Nephron progenitor cell (in vitro differentiated cells): ENCODE results near the gene JAZF1.
"Not testable (repeated sequence)": the region's sequence is repeated elsewhere in the genome, so short reads cannot be mapped to it uniquely, and the experiment has no call there.

Experiments
- DNase-seq: peaks from one replicate; pipeline ENCODE4 v3.0.0; 2021
- H3K27ac Mint-ChIP-seq: 2 replicates; pipeline ENCODE4 v1.8.0; 2021; ENCODE audit warnings: mild to moderate bottlenecking, moderate library complexity, mixed read lengths
- H3K27me3 Mint-ChIP-seq: 2 replicates; pipeline ENCODE4 v1.8.0; 2021; ENCODE audit warnings: mild to moderate bottlenecking, low read depth, mixed read lengths; ENCODE audit not compliant: poor library complexity
- H3K36me3 Mint-ChIP-seq: 2 replicates; pipeline ENCODE4 v1.8.0; 2021; ENCODE audit warnings: low read depth, mixed read lengths
- H3K4me1 Mint-ChIP-seq: 2 replicates; pipeline ENCODE4 v1.8.0; 2021; ENCODE audit warnings: mixed read lengths
- H3K4me3 Mint-ChIP-seq: 2 replicates; pipeline ENCODE4 v1.8.0; 2021; ENCODE audit warnings: mild to moderate bottlenecking, moderate library complexity, mixed read lengths
- H3K9me3 Mint-ChIP-seq: 2 replicates; pipeline ENCODE4 v1.8.0; 2021; ENCODE audit warnings: mild to moderate bottlenecking, moderate library complexity, mixed read lengths
- TF ChIP-seq, protein P1 (sequence below): fragments of 200-600 bp; sonication (generic); IDR thresholded peaks from 2 replicates; pipeline ENCODE4 v1.5.0; 2021; ENCODE audit warnings: antibody characterized with exemption

Gene JAZF1

DNA sequence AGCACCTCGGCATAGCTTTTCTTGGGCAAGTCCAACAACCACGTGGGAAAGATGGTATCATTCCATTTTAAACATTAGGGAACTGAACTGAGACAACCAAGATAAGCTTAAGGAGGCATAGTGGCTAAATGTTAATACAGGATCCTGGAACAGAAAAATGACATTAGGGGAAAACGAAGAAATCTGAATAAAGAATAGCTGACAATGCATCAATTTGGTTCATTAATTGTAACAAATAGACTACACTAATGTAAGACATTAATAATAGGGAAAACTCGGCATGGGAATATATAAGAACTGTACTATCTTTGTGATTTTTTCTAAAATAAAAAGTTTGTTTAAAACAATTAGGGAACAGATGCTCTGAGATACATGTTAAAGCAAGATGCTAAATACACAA, 165.4 kb downstream of the JAZF1 start:
- H3K27me3 Mint-ChIP-seq: peaks cover 12% of the 10 kb centered on the region

DNA sequence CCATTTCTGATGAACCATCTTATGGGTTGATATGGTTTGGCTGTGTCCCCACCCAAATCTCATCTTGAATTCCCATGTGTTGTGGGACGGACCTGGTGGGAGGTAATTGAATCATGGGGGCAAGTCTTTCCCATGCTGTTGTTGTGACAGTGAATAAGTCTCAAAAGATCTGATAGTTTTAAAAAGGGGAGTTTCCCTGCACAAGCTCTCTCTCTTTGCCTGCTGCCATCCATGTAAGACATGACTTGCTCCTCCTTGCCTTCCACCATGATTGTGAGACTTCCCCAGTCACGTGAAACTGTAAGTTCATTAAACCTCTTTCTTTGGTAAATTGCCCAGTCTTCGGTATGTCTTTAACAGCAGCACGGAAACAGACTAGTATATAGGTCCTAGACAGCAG, 166.3 kb downstream of the JAZF1 start:
- H3K36me3 Mint-ChIP-seq, H3K4me3 Mint-ChIP-seq, H3K27ac Mint-ChIP-seq, DNase-seq: not testable (repeated sequence)
- peaks cover 20% of the 10 kb centered on the region for H3K9me3 Mint-ChIP-seq
- peaks cover 12% of the 10 kb centered on the region for H3K27me3 Mint-ChIP-seq
- peaks cover 20% of the 10 kb centered on the region for H3K4me1 Mint-ChIP-seq

More for the DNA sequence above, 165.4 kb downstream of the JAZF1 start:
- no peak for DNase-seq
- Mint-ChIP-seq H3K27ac (no peak overlapping the region), H3K4me3 (no peak overlapping the region), H3K4me1 (peaks cover 28% of the 10 kb centered on the region), H3K9me3 (peaks cover 20% of the 10 kb centered on the region), H3K36me3 (peaks cover 9% of the 10 kb centered on the region)
- TF ChIP-seq, protein P1, sequence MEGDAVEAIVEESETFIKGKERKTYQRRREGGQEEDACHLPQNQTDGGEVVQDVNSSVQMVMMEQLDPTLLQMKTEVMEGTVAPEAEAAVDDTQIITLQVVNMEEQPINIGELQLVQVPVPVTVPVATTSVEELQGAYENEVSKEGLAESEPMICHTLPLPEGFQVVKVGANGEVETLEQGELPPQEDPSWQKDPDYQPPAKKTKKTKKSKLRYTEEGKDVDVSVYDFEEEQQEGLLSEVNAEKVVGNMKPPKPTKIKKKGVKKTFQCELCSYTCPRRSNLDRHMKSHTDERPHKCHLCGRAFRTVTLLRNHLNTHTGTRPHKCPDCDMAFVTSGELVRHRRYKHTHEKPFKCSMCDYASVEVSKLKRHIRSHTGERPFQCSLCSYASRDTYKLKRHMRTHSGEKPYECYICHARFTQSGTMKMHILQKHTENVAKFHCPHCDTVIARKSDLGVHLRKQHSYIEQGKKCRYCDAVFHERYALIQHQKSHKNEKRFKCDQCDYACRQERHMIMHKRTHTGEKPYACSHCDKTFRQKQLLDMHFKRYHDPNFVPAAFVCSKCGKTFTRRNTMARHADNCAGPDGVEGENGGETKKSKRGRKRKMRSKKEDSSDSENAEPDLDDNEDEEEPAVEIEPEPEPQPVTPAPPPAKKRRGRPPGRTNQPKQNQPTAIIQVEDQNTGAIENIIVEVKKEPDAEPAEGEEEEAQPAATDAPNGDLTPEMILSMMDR: no peak

DNA sequence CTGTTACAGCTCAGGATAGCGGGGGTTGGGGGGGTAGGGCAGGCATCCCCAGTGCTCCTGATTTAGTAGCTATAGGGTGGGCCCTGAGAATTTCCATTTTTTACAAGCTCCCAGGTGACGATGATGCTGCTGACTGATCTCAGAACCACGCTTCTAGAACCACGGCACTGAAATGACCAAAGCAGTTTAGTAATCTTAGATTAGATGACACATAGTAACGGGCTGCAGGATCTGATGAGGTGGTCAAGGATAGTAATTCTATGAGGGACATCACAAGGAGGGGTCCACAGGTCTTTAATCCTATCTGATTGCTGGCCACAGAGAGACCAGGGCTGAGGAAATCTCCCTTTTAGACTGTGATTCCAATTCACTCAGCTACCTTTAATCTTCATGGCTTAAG, 167.2 kb downstream of the JAZF1 start:
- DNase-seq: no peak
- H3K4me3 Mint-ChIP-seq: no peak overlapping the region
- H3K4me1 Mint-ChIP-seq: peaks cover 11% of the 10 kb centered on the region
- H3K27ac Mint-ChIP-seq: no peak overlapping the region
- peaks cover 20% of the 10 kb centered on the region for H3K9me3 Mint-ChIP-seq
- TF ChIP-seq, protein P1: no peak
- peaks cover 9% of the 10 kb centered on the region for H3K36me3 Mint-ChIP-seq
- peaks cover 12% of the 10 kb centered on the region for H3K27me3 Mint-ChIP-seq

DNA sequence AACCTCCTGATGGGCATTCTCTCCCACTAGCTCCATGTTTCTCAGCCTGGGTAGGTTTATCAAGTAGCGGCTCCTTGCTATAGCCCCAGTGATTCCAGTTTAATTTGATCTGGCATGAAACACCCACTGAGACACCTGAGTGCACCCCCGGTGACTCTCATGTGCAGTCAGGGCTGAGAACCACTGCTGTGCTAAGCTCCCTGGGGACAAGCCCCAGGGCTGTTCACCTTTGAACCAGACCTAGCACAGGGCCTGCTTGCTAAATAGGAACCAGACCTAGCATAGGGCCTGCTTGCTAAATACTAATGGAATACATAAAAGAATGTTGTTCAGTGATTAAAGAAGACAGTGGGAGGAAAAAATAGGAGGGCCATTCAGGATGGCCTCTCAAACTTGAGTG, 167.6 kb downstream of the JAZF1 start:
- Mint-ChIP-seq H3K9me3 (peaks cover 20% of the 10 kb centered on the region), H3K27me3 (peaks cover 12% of the 10 kb centered on the region), H3K4me1 (peaks cover 7% of the 10 kb centered on the region), H3K27ac (no peak overlapping the region), H3K4me3 (no peak overlapping the region), H3K36me3 (peaks cover 9% of the 10 kb centered on the region)
- TF ChIP-seq, protein P1: no peak
- no peak for DNase-seq

DNA sequence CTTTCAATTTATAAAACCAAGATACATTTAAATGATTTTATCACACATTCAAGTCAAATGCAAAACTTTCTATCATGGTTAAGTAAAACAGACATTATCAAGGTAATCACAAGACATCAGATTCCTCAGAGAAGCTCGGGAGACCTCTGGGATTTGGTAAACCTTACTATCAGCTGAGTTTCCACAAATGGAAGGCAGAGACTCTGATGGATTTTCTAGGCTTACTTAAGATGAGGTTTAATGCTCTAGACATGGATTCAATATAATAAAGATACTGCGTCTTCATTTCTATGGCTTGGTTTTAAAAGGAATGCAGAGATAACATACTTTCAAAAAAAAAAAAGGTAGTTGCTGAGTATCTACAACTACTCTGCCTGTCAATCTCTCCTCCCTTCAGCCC, 171.7 kb downstream of the JAZF1 start:
- Mint-ChIP-seq H3K4me3 (no peak overlapping the region), H3K4me1 (peaks cover 5% of the 10 kb centered on the region), H3K27ac (no peak overlapping the region), H3K27me3 (peaks cover 6% of the 10 kb centered on the region), H3K36me3 (peaks cover 3% of the 10 kb centered on the region), H3K9me3 (peaks cover 9% of the 10 kb centered on the region)
- TF ChIP-seq, protein P1: no peak
- DNase-seq: no peak

DNA sequence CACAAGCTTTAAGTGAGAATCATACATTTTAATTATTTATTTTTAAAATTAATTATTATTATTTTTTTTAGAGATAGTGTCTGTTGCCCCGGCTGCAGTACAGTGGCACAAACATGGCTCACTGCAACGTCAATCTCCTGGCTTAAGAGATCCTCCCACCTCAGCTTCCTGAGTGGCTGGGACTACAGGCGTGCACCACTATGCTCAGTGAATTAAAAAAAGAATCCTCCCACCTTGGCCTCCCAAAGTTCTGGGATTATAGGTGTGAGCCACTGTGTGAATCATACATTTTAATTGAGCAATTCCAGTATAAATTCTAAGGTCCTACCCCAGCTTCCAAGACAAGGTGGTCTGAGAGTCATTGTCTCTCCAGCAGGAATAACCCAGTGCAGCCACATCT, 172.4 kb downstream of the JAZF1 start:
- Mint-ChIP-seq H3K27ac (no peak overlapping the region), H3K9me3 (peaks cover 2% of the 10 kb centered on the region), H3K4me3 (no peak overlapping the region), H3K27me3 (peaks cover 5% of the 10 kb centered on the region), H3K4me1 (peaks cover 5% of the 10 kb centered on the region), H3K36me3 (no peaks in the 10 kb centered on the region)
- TF ChIP-seq, protein P1: no peak
- no peak for DNase-seq
